ENCODE measurements around the gene CHRNA1.
"Not testable (repeated sequence)": the region's sequence is repeated elsewhere in the genome, so short reads cannot be mapped to it uniquely, and the experiment has no call there.

The CHRNA1 gene

DNA sequence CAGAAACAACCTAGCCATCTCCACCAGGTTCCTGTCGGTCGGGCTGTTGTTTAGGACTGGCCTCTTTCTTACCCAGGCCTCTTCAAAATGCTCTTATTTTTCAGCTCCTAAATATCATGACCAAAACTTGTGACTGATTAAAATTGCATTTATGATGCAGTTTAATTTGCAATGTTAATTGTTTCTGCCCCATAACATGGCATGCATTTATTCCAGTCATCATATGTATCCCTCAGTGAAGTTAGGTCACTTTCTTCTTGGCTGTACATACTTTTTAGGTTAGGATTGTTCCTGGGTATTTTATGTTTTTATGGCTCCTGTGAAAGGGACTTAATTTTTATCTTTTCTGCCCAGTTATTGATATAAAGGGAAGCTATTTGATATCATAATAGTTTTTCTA lies 50.6 kb downstream of the CHRNA1 start:
- Histone ChIP-seq H3K36me3 (replicated peaks; ENCODE audit: low read depth, low read length) (no peaks in the 10 kb centered on the region), H3K4me1 (ENCODE audit: low read length) (no peaks in the 10 kb centered on the region), H3K79me2 (ENCODE audit: low read length) (no peaks in the 10 kb centered on the region), H4K20me1 (ENCODE audit: insufficient read depth, low read length) (no peaks in the 10 kb centered on the region), H3K27me3 (ENCODE audit: low read depth, low read length) (no peaks in the 10 kb centered on the region), H3K4me3 (ENCODE audit: low read length) (no peak overlapping the region), H3K4me2 (ENCODE audit: low read length) (no peak overlapping the region), H3K27ac (ENCODE audit: low read length) (no peak overlapping the region), H2AFZ (ENCODE audit: low read depth, low read length) (no peak overlapping the region), H3K9ac (ENCODE audit: low read length) (no peak overlapping the region), H3K9me3 (ENCODE audit: insufficient read depth, low read length) (no peaks in the 10 kb centered on the region)
- TF ChIP-seq EZH2phosphoT487 (IDR thresholded peaks at IDR 0.05; ENCODE audit: low read depth) = no peak
- TF ChIP-seq, protein P1, sequence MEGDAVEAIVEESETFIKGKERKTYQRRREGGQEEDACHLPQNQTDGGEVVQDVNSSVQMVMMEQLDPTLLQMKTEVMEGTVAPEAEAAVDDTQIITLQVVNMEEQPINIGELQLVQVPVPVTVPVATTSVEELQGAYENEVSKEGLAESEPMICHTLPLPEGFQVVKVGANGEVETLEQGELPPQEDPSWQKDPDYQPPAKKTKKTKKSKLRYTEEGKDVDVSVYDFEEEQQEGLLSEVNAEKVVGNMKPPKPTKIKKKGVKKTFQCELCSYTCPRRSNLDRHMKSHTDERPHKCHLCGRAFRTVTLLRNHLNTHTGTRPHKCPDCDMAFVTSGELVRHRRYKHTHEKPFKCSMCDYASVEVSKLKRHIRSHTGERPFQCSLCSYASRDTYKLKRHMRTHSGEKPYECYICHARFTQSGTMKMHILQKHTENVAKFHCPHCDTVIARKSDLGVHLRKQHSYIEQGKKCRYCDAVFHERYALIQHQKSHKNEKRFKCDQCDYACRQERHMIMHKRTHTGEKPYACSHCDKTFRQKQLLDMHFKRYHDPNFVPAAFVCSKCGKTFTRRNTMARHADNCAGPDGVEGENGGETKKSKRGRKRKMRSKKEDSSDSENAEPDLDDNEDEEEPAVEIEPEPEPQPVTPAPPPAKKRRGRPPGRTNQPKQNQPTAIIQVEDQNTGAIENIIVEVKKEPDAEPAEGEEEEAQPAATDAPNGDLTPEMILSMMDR (IDR thresholded peaks at IDR 0.05; ENCODE audit: low read depth, low read length) = no peak

DNA sequence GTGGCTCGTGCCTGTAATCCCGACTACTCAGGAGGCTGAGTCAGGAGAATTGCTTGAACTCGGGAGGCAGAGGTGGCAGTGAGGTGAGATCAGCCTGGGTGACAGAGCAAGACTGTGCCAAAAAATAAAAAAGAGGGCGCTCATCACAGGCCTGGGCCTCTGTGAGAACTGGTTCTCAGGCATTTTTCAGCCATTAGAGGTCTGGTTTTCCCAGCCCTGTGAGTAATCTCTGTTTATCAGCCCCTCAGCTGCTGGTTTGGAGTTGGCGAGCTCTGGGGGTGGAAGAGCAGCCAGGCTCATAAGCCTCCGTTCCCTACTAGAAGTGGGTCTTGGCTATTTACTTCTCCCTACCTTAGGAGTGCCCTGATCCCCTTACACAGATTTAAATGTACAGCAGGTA lies 53.1 kb downstream of the CHRNA1 start:
- Histone ChIP-seq H4K20me1 (ENCODE audit: insufficient read depth, low read length) (no peaks in the 10 kb centered on the region), H3K27ac (ENCODE audit: low read length) (no peak overlapping the region), H3K27me3 (ENCODE audit: low read depth, low read length) (no peaks in the 10 kb centered on the region), H3K36me3 (replicated peaks; ENCODE audit: low read depth, low read length) (no peaks in the 10 kb centered on the region), H3K4me2 (ENCODE audit: low read length) (no peak overlapping the region), H3K79me2 (ENCODE audit: low read length) (no peaks in the 10 kb centered on the region), H2AFZ (ENCODE audit: low read depth, low read length) (no peak overlapping the region), H3K9ac (ENCODE audit: low read length) (no peak overlapping the region), H3K9me3 (ENCODE audit: insufficient read depth, low read length) (no peaks in the 10 kb centered on the region), H3K4me1 (ENCODE audit: low read length) (no peaks in the 10 kb centered on the region), H3K4me3 (ENCODE audit: low read length) (no peak overlapping the region)
- TF ChIP-seq EZH2phosphoT487 (IDR thresholded peaks at IDR 0.05; ENCODE audit: low read depth) = no peak
- TF ChIP-seq, protein P1 (IDR thresholded peaks at IDR 0.05; ENCODE audit: low read depth, low read length) = no peak

DNA sequence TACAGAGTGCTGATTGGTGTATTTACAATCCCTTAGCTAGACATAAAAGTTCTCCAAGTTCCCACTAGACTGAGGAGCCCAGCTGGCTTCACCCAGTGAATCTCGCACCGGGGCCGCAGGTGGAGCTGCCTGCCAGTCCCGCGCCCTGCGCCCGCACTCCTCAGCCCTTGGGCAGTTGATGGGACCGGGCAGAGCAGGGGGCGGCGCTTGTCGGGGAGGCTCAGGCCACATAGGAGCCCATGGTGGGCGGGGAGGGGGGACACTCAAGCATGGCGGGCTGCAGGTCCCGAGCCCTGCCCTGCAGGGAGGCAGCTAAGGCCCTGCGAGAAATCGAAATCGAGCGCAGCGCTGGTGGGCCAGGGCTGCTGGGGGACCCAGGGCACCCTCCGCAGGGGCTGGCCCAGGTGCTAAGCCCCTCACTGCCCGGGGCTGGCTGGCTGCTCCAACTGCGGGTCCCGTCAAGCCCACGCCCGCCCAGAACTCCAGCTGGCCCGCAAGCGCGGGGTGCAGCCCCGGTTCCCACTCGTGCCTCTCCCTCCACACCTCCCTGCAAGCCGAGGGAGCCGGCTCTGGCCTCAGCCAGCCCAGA lies 54.8 kb downstream of the CHRNA1 start:
- not testable (repeated sequence) for H3K36me3 ChIP-seq (replicated peaks; ENCODE audit: low read depth, low read length); H2AFZ ChIP-seq (ENCODE audit: low read depth, low read length); H3K79me2 ChIP-seq (ENCODE audit: low read length); H3K4me3 ChIP-seq (ENCODE audit: low read length); H3K4me1 ChIP-seq (ENCODE audit: low read length); H4K20me1 ChIP-seq (ENCODE audit: insufficient read depth, low read length); H3K4me2 ChIP-seq (ENCODE audit: low read length); H3K9ac ChIP-seq (ENCODE audit: low read length); H3K27ac ChIP-seq (ENCODE audit: low read length); H3K27me3 ChIP-seq (ENCODE audit: low read depth, low read length); H3K9me3 ChIP-seq (ENCODE audit: insufficient read depth, low read length)

DNA sequence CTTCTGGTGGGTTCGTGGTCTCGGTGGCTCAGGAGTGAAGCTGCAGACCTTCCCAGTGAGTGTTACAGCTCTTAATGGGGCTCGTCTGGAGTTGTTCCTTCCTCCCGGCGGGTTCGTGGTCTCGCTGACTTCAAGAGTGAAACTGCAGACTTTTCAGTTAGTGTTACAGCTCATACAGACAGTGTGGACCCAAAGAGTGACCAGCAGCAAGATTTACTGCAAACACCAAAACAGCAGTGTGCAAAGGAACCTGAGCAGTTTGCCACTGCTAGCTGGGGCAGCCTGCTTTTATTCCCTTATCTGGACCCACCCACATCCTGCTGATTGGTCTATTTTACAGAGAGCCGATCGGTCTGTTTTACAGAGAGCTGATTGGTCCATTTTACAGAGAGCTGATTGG lies 55.6 kb downstream of the CHRNA1 start:
- no peaks in the 10 kb centered on the region for H3K79me2 ChIP-seq (ENCODE audit: low read length)
- H4K20me1 ChIP-seq (ENCODE audit: insufficient read depth, low read length) = no peaks in the 10 kb centered on the region
- H3K9ac ChIP-seq (ENCODE audit: low read length) = no peak overlapping the region
- H3K9me3 ChIP-seq (ENCODE audit: insufficient read depth, low read length) = no peaks in the 10 kb centered on the region
- no peak for TF ChIP-seq EZH2phosphoT487 (IDR thresholded peaks at IDR 0.05; ENCODE audit: low read depth)
- TF ChIP-seq, protein P1 (IDR thresholded peaks at IDR 0.05; ENCODE audit: low read depth, low read length) = no peak
- H3K27me3 ChIP-seq (ENCODE audit: low read depth, low read length) = peaks cover 12% of the 10 kb centered on the region
- H2AFZ ChIP-seq (ENCODE audit: low read depth, low read length) = no peak overlapping the region
- no peaks in the 10 kb centered on the region for H3K4me1 ChIP-seq (ENCODE audit: low read length)
- no peaks in the 10 kb centered on the region for H3K36me3 ChIP-seq (replicated peaks; ENCODE audit: low read depth, low read length)
- H3K4me2 ChIP-seq (ENCODE audit: low read length) = no peak overlapping the region
- no peak overlapping the region for H3K27ac ChIP-seq (ENCODE audit: low read length)
- no peak overlapping the region for H3K4me3 ChIP-seq (ENCODE audit: low read length)

DNA sequence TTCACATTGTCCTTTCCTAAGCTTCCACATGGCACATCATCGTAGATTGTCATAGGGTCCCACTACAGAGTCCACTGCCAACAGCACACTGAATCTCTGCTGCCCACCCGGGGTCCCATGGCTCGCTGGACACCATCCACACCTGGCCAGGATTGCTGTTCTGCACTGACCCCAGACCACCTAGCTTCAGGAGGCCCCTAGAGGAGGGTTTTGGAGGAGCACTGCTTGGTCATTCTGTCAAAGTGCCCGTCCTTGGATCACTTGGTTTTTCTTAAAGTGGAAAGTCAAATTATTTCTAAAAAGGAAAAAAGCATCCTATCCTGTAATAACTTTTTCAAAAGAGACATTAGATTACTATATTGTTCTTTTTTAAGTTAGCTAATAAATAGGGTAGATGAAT lies 59.0 kb downstream of the CHRNA1 start:
- Histone ChIP-seq H3K27ac (ENCODE audit: low read length) (no peak overlapping the region), H3K27me3 (ENCODE audit: low read depth, low read length) (peaks cover 20% of the 10 kb centered on the region), H3K4me3 (ENCODE audit: low read length) (no peak overlapping the region), H2AFZ (ENCODE audit: low read depth, low read length) (no peak overlapping the region), H3K4me2 (ENCODE audit: low read length) (no peak overlapping the region), H3K79me2 (ENCODE audit: low read length) (no peaks in the 10 kb centered on the region), H3K4me1 (ENCODE audit: low read length) (no peaks in the 10 kb centered on the region), H3K36me3 (replicated peaks; ENCODE audit: low read depth, low read length) (no peaks in the 10 kb centered on the region), H3K9ac (ENCODE audit: low read length) (no peak overlapping the region), H4K20me1 (ENCODE audit: insufficient read depth, low read length) (no peaks in the 10 kb centered on the region), H3K9me3 (ENCODE audit: insufficient read depth, low read length) (no peaks in the 10 kb centered on the region)
- TF ChIP-seq, protein P1 (IDR thresholded peaks at IDR 0.05; ENCODE audit: low read depth, low read length) = no peak
- no peak for TF ChIP-seq EZH2phosphoT487 (IDR thresholded peaks at IDR 0.05; ENCODE audit: low read depth)

All from OCI-LY3 (cell line).